ENCODE measurements around the gene SRP14. TPM values are rescaled to one million over a fixed set of nuclear protein-coding genes. Genes with fewer than 3 reads are reported as not detected.

Gene SRP14
- total RNA-seq, 2 donors from 2014 or later = 179 to 219 TPM

DNA sequence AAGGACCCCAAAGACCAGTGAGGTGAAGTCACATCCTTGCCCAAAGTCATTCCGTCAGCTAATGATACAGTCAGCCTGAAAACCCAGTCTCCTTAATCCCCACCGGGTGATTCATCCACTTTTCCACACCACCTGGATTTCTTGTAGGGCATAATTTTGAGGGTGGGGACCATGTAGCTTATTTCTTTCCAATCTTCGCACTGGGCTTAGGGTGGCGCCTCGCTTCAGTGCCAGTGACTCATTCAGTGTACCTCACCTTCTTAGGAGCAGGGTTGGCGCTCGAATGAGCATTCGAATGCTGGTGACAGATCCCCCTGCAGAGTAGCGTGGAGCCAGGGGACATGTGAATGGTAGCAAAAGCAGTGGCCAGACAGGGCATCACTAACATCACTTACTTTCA lies 45.7 kb upstream of the SRP14 start:
- no peaks in the 10 kb centered on the region for H3K36me3 ChIP-seq
- TF ChIP-seq, protein P1, sequence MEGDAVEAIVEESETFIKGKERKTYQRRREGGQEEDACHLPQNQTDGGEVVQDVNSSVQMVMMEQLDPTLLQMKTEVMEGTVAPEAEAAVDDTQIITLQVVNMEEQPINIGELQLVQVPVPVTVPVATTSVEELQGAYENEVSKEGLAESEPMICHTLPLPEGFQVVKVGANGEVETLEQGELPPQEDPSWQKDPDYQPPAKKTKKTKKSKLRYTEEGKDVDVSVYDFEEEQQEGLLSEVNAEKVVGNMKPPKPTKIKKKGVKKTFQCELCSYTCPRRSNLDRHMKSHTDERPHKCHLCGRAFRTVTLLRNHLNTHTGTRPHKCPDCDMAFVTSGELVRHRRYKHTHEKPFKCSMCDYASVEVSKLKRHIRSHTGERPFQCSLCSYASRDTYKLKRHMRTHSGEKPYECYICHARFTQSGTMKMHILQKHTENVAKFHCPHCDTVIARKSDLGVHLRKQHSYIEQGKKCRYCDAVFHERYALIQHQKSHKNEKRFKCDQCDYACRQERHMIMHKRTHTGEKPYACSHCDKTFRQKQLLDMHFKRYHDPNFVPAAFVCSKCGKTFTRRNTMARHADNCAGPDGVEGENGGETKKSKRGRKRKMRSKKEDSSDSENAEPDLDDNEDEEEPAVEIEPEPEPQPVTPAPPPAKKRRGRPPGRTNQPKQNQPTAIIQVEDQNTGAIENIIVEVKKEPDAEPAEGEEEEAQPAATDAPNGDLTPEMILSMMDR (IDR thresholded peaks at IDR 0.05) = no peak
- DNase-seq (ENCODE audit: low spot score) (no peak), ATAC-seq (ENCODE audit: insufficient number of reproducible peaks, low FRiP score, low read depth) (no peak)
- no peak overlapping the region for H3K4me3 ChIP-seq
- H3K9me3 ChIP-seq = no peaks in the 10 kb centered on the region
- H3K27ac ChIP-seq = no peak overlapping the region
- H3K27me3 ChIP-seq (replicated peaks; ENCODE audit: insufficient read depth) = no peaks in the 10 kb centered on the region
- peaks cover 34 to 60% of the 10 kb centered on the region in 2 donors for H3K4me1 ChIP-seq (ENCODE audit: control insufficient read depth in 1 of 2, low read depth in 2 of 2)

DNA sequence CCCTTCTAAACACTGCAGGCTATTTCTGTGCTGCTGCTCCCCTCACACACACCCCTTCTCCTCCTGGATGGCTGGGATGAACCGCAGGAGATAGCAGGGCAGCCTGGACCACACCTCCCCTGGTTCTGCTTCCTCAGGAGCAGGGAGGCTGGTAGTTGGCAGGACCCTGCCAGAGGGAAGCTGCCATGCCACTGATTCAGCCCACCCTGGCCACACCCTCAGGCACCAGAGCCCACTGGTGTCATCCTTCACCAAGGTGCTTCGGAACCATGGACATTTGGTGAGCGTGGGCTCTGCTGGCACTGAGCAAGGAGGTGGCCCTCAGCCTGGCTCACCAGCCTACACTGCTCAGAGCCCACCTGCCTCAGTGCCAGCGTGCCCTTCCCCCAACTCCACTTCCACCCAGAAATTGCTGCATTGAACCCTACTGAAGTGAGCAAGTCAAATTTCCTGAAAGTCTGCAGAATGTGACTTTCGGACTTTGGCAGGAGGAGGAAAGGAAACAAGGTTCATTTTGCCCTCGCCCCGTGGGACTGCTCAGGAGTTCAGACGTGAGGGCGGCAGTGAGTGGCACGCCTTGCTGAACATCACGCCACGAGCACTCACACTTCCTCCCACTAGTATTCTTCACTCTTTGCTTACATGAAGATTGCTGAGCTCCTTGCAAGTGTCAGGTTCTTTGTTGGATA lies 43.4 kb upstream of the SRP14 start:
- TF ChIP-seq, protein P1 (IDR thresholded peaks at IDR 0.05) = no peak
- Histone ChIP-seq H3K27me3 (replicated peaks; ENCODE audit: insufficient read depth) (no peaks in the 10 kb centered on the region), H3K4me3 (peak overlapping the region; percentile 68), H3K9me3 (no peaks in the 10 kb centered on the region), H3K27ac (peak overlapping the region in 1 of 2 donors; percentile 66), H3K36me3 (no peaks in the 10 kb centered on the region), H3K4me1 (ENCODE audit: control insufficient read depth in 1 of 2, low read depth in 2 of 2) (peaks cover 19 to 37% of the 10 kb centered on the region in 2 donors)
- no peak for DNase-seq (ENCODE audit: low spot score)
- no peak for ATAC-seq (ENCODE audit: insufficient number of reproducible peaks, low FRiP score, low read depth)

DNA sequence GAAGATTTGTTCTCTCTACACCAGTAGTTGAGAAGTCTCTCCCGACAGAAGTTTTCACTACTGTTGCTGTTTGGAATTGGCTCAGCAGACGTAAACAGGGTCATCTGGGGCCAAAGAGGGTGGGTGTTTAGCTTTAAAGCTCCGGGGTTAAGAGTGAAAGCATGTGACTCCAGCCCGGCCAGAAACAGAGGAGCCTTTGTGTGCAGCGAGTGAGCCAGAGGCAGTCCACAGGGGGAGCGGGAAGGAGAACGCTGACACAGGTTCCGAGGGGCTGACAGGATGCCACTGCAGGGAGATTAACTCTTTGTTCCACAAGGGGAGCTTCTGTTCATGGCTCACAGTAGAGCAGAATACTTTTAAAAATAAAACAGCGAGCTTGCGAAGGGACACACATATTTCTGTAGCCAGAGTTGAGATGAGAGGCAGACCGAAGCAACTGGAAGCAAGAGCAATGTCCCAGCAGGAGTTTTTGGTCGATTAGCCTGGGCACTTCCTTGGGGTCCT lies 42.8 kb upstream of the SRP14 start:
- ATAC-seq (ENCODE audit: insufficient number of reproducible peaks, low FRiP score, low read depth) (no peak), DNase-seq (ENCODE audit: low spot score) (no peak)
- Histone ChIP-seq H3K27ac (peak overlapping the region; percentile 63 to 66), H3K27me3 (replicated peaks; ENCODE audit: insufficient read depth) (no peaks in the 10 kb centered on the region), H3K4me1 (ENCODE audit: control insufficient read depth in 1 of 2, low read depth in 2 of 2) (peaks cover 14 to 31% of the 10 kb centered on the region in 2 donors), H3K9me3 (no peaks in the 10 kb centered on the region), H3K36me3 (no peaks in the 10 kb centered on the region), H3K4me3 (peak overlapping the region; percentile 68)
- TF ChIP-seq, protein P1 (IDR thresholded peaks at IDR 0.05) = no peak

DNA sequence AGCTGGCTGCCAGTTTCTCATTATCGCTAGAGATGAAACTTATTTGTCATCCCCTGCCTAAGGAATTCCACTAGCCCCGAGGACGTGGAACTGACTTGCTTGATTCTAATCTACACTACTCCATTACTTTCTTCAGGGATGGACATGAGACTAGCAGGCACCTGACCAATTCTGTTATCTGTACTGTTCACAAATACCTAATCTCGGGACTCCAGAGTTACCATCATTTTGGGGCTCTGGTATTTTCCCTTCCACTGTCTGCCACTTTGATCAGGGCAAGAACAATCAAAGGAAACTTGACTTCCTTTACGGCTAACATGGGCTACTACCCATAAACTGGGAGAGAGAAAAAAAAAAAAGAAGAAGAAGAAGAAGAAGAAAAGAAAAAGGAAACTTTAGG lies 41.9 kb upstream of the SRP14 start:
- no peak for ATAC-seq (ENCODE audit: insufficient number of reproducible peaks, low FRiP score, low read depth)
- no peaks in the 10 kb centered on the region for H3K36me3 ChIP-seq
- peak overlapping the region in 1 of 2 donors; percentile 66 for H3K27ac ChIP-seq
- peak overlapping the region; percentile 68 for H3K4me3 ChIP-seq
- H3K9me3 ChIP-seq = no peaks in the 10 kb centered on the region
- DNase-seq (ENCODE audit: low spot score) = no peak
- TF ChIP-seq, protein P1 (IDR thresholded peaks at IDR 0.05) = no peak
- peaks cover 14 to 23% of the 10 kb centered on the region in 2 donors for H3K4me1 ChIP-seq (ENCODE audit: control insufficient read depth in 1 of 2, low read depth in 2 of 2)
- no peaks in the 10 kb centered on the region for H3K27me3 ChIP-seq (replicated peaks; ENCODE audit: insufficient read depth)

DNA sequence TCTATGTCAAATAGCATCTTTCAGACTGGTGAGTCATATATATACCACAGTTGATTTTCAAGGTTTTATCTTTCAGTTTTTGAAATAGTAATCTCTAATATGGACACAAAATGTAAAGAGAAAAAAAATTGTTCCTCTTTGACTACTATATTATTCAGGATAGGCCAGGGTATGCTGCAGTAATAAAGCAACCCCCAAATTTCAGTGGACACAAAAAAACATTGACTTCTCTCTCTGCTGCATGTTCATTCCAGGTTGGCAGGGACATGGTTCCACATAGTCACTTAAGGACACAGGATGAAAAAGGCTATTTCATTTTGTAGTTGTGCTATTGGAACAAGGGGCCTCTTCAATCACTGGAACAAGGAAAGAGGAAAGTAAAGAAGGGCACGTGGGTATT lies 41.1 kb upstream of the SRP14 start:
- Histone ChIP-seq H3K4me1 (ENCODE audit: control insufficient read depth in 1 of 2, low read depth in 2 of 2) (peaks cover 17 to 23% of the 10 kb centered on the region in 2 donors), H3K9me3 (no peaks in the 10 kb centered on the region), H3K27me3 (replicated peaks; ENCODE audit: insufficient read depth) (no peaks in the 10 kb centered on the region), H3K4me3 (no peak overlapping the region), H3K36me3 (no peaks in the 10 kb centered on the region), H3K27ac (no peak overlapping the region)
- no peak for DNase-seq (ENCODE audit: low spot score)
- no peak for ATAC-seq (ENCODE audit: insufficient number of reproducible peaks, low FRiP score, low read depth)
- TF ChIP-seq, protein P1 (IDR thresholded peaks at IDR 0.05) = no peak
